Stomach (tissue), 4 donors: ENCODE results near the gene DCLK1.

Source experiments
- EP300 ChIP-seq: sonication (generic); formaldehyde crosslinking; IDR thresholded peaks from one replicate; pipeline ENCODE4 v1.6.1; 2017; ENCODE audit warnings: antibody characterized with exemption
- POLR2A ChIP-seq, 4 donors: fragments of 450-650 bp; IDR thresholded peaks; one replicate each; pipeline ENCODE4 v1.6.1; 2016; ENCODE audit warnings: antibody characterized with exemption in 4 of 4, control low read depth in 2 of 4, mild to moderate bottlenecking in 1 of 4, moderate library complexity in 1 of 4
- POLR2AphosphoS5 ChIP-seq, 3 donors: sonication (generic); formaldehyde crosslinking; IDR thresholded peaks; one replicate each; pipeline ENCODE4 v1.6.1; 2016; ENCODE audit warnings: antibody characterized with exemption in 3 of 3
- TF ChIP-seq, protein P1 (sequence below), 7 experiments: fragments of 450-650 bp in 4 of 7; fragments of 200-600 bp in 3 of 7; sonication (generic) in 3 of 7; IDR thresholded peaks; one replicate each; pipeline ENCODE4 v1.5.1; 2016 to 2019; ENCODE audit warnings: antibody characterized with exemption in 7 of 7, control low read depth in 2 of 7, mild to moderate bottlenecking in 1 of 7

DNA sequence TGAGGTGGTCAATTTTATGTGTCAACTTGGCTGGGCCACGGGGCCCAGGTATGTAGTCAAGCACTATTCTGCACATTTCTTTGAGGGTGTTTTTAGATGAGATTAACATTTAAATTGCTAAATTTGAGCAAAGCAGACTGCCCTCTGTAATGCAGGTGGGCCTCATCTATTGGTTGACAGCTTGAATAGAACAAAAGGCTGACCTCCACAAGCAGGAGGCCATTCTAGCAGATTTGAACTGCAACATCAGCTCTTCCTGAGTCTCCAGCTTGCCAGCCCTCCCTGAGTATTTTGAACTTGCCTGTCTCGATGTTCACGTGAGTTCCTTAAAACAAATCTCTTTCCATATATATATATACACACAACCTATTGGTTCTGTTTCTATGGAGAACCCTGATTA lies 134.8 kb downstream of the DCLK1 start:
- TF ChIP-seq, protein P1, sequence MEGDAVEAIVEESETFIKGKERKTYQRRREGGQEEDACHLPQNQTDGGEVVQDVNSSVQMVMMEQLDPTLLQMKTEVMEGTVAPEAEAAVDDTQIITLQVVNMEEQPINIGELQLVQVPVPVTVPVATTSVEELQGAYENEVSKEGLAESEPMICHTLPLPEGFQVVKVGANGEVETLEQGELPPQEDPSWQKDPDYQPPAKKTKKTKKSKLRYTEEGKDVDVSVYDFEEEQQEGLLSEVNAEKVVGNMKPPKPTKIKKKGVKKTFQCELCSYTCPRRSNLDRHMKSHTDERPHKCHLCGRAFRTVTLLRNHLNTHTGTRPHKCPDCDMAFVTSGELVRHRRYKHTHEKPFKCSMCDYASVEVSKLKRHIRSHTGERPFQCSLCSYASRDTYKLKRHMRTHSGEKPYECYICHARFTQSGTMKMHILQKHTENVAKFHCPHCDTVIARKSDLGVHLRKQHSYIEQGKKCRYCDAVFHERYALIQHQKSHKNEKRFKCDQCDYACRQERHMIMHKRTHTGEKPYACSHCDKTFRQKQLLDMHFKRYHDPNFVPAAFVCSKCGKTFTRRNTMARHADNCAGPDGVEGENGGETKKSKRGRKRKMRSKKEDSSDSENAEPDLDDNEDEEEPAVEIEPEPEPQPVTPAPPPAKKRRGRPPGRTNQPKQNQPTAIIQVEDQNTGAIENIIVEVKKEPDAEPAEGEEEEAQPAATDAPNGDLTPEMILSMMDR (IDR thresholded peaks at IDR 0.05): no peak
- TF ChIP-seq POLR2A (IDR thresholded peaks at IDR 0.05) (no peak), POLR2AphosphoS5 (IDR thresholded peaks at IDR 0.05) (no peak), EP300 (no peak)
